H1 (cell line): Measurements from ENCODE around the gene ELMO2. TPM values are rescaled to one million over a fixed set of nuclear protein-coding genes. Genes with fewer than 3 reads are reported as not detected.

Experiments
- CTCF ChIA-PET: fragments of 300-600 bp; sonication (Branson Sonifier 250); formaldehyde crosslinking; loops from one replicate; lab custom pipeline; 2021; ENCODE audit not compliant: partially characterized antibody; lab: Charles Lee
- POLR2A ChIA-PET: fragments of 300-600 bp; sonication (Branson Sonifier 250); formaldehyde crosslinking; loops from one replicate; lab custom pipeline; 2021; ENCODE audit warnings: inconsistent platforms; ENCODE audit not compliant: partially characterized antibody; lab: Charles Lee
- DNase-seq, 2 experiments: peaks; one replicate each; pipeline versions ENCODE4 v3.0.0 to v3.0.0-alpha.2; 2010 to 2022; ENCODE audit warnings: low spot score in 2 of 2, low read depth in 1 of 2, mixed read lengths in 1 of 2
- FAIRE-seq: peaks from 2 replicates; lab custom pipeline; 2011; peaks lifted over from hg19 to GRCh38; lab: Jason Lieb, UNC
- H2AFZ ChIP-seq: 2 replicates; pipeline ENCODE4 v1.8.1; 2012; ENCODE audit warnings: low read length, inconsistent platforms
- H2AK5ac ChIP-seq: 2 replicates; pipeline ENCODE4 v1.6.1; 2013; ENCODE audit warnings: low read depth, low read length
- H2BK120ac ChIP-seq: replicated peaks from 2 replicates; pipeline ENCODE3; 2013; ENCODE audit warnings: low read depth, low read length, inconsistent platforms
- H2BK12ac ChIP-seq: 2 replicates; pipeline ENCODE4 v1.6.1; 2013; ENCODE audit warnings: low read depth, low read length
- H2BK15ac ChIP-seq: 2 replicates; pipeline ENCODE4 v1.6.1; 2013; ENCODE audit warnings: low read length
- H2BK20ac ChIP-seq: 2 replicates; pipeline ENCODE4 v1.6.1; 2013; ENCODE audit warnings: low read length
- H2BK5ac ChIP-seq: 2 replicates; pipeline ENCODE4 v1.6.1; 2013; ENCODE audit warnings: low read depth, low read length
- H3K14ac ChIP-seq: 2 replicates; pipeline ENCODE4 v1.6.1; 2013; ENCODE audit warnings: inconsistent platforms; ENCODE audit not compliant: insufficient read length
- H3K18ac ChIP-seq: 2 replicates; pipeline ENCODE4 v1.6.1; 2013; ENCODE audit warnings: low read length; ENCODE audit errors: extremely low read depth
- H3K23ac ChIP-seq: 2 replicates; pipeline ENCODE4 v1.6.1; 2013; ENCODE audit warnings: inconsistent platforms; ENCODE audit not compliant: insufficient read length
- H3K23me2 ChIP-seq: 2 replicates; pipeline ENCODE4 v1.6.1; 2013; ENCODE audit warnings: low read depth, low read length
- H3K27ac ChIP-seq: 2 replicates; pipeline ENCODE4 v1.6.1; 2011; ENCODE audit warnings: low read depth, low read length, inconsistent platforms
- H3K27me3 ChIP-seq, 4 experiments: replicated peaks in 1 of 4; 1 replicate in 1 of 4; 2 replicates in 3 of 4; pipeline versions ENCODE4 v1.6.1 to v1.8.1; 2011 to 2013; ENCODE audit warnings: low read length in 3 of 4, mild to moderate bottlenecking in 3 of 4, inconsistent platforms in 2 of 4, mixed read lengths in 2 of 4, moderate library complexity in 1 of 4; ENCODE audit not compliant: control insufficient read depth in 3 of 4, insufficient read depth in 3 of 4; ENCODE audit errors: extremely low read depth in 1 of 4
- H3K36me3 ChIP-seq, 4 experiments: 2 replicates each; pipeline versions ENCODE4 v1.6.1 to v1.8.1; 2011 to 2013; ENCODE audit warnings: mild to moderate bottlenecking in 4 of 4, low read length in 3 of 4, moderate library complexity in 2 of 4, control low read depth in 1 of 4, inconsistent platforms in 1 of 4; ENCODE audit not compliant: insufficient read depth in 4 of 4, control insufficient read depth in 2 of 4
- H3K4ac ChIP-seq: replicated peaks from 2 replicates; pipeline ENCODE3; 2013; ENCODE audit warnings: low read length, low read depth, mixed read lengths, inconsistent platforms; ENCODE audit not compliant: insufficient read length
- H3K4me1 ChIP-seq, 4 experiments: replicated peaks in 1 of 4; 1 replicate in 1 of 4; 2 replicates in 3 of 4; pipeline versions ENCODE4 v1.6.1 to v1.8.1; 2011 to 2013; ENCODE audit warnings: low read length in 3 of 4, inconsistent platforms in 2 of 4, mixed read lengths in 1 of 4; ENCODE audit not compliant: insufficient read depth in 4 of 4, control insufficient read depth in 3 of 4
- H3K4me2 ChIP-seq, 2 experiments: 2 replicates each; pipeline versions ENCODE4 v1.6.1 to v1.8.1; 2011 to 2013; ENCODE audit warnings: low read depth in 2 of 2, low read length in 2 of 2, control low read depth in 1 of 2, inconsistent platforms in 1 of 2, mild to moderate bottlenecking in 1 of 2; ENCODE audit not compliant: insufficient read depth in 1 of 2
- H3K4me3 ChIP-seq, 4 experiments: fragments of 200-600, 300-600 bp in 1 of 4; sonication (generic), shearing (Covaris generic), sonication (Bioruptor Twin) in 1 of 4; 2 replicates each; pipeline versions ENCODE4 v1.5.1 to v1.8.1; 2011 to 2016; ENCODE audit warnings: low read length in 4 of 4, low read depth in 3 of 4, control low read depth in 2 of 4, inconsistent platforms in 2 of 4, mild to moderate bottlenecking in 2 of 4, mixed read lengths in 1 of 4, moderate library complexity in 1 of 4; ENCODE audit not compliant: insufficient read depth in 2 of 4; ENCODE audit errors: extremely low read depth in 1 of 4
- H3K56ac ChIP-seq: replicated peaks from 2 replicates; pipeline ENCODE3; 2013; ENCODE audit warnings: low read depth, mild to moderate bottlenecking, mixed read lengths, low read length, inconsistent platforms; ENCODE audit not compliant: insufficient read length
- H3K79me1 ChIP-seq: 2 replicates; pipeline ENCODE4 v1.6.1; 2013; ENCODE audit warnings: low read depth, low read length, control low read depth
- H3K79me2 ChIP-seq, 2 experiments: 2 replicates each; pipeline versions ENCODE4 v1.6.1 to v1.8.1; 2012 to 2013; ENCODE audit warnings: low read length in 2 of 2, mild to moderate bottlenecking in 2 of 2, inconsistent platforms in 1 of 2; ENCODE audit not compliant: insufficient read depth in 2 of 2, control insufficient read depth in 1 of 2
- H3K9ac ChIP-seq, 4 experiments: replicated peaks in 1 of 4; 1 replicate in 1 of 4; 2 replicates in 3 of 4; pipeline versions ENCODE4 v1.6.1 to v1.8.1; 2011 to 2013; ENCODE audit warnings: low read depth in 3 of 4, low read length in 3 of 4, control low read depth in 2 of 4, mild to moderate bottlenecking in 2 of 4, moderate library complexity in 2 of 4, inconsistent platforms in 1 of 4; ENCODE audit errors: extremely low read depth in 1 of 4
- H3K9me3 ChIP-seq, 2 experiments: 2 replicates each; pipeline versions ENCODE4 v1.6.1 to v1.8.1; 2012 to 2013; ENCODE audit warnings: mild to moderate bottlenecking in 2 of 2, moderate library complexity in 2 of 2, control low read depth in 1 of 2, inconsistent platforms in 1 of 2, low read depth in 1 of 2, low read length in 1 of 2, mixed read lengths in 1 of 2; ENCODE audit not compliant: insufficient read depth in 2 of 2
- H4K20me1 ChIP-seq, 2 experiments: replicated peaks in 1 of 2; 2 replicates each; pipeline versions ENCODE3 to v1.8.1; 2011 to 2013; ENCODE audit warnings: inconsistent platforms in 2 of 2, low read length in 2 of 2, mild to moderate bottlenecking in 1 of 2; ENCODE audit not compliant: insufficient read depth in 2 of 2, control insufficient read depth in 1 of 2
- H4K5ac ChIP-seq: 2 replicates; pipeline ENCODE4 v1.6.1; 2013; ENCODE audit warnings: low read length, low read depth, mixed read lengths, inconsistent platforms; ENCODE audit not compliant: insufficient read length
- H4K8ac ChIP-seq: 2 replicates; pipeline ENCODE4 v1.8.0; 2013; ENCODE audit warnings: mild to moderate bottlenecking, moderate library complexity, low read length, inconsistent platforms; ENCODE audit not compliant: insufficient read depth; ENCODE audit errors: extremely low read depth
- H4K91ac ChIP-seq: replicated peaks from 2 replicates; pipeline ENCODE3; 2013; ENCODE audit warnings: low read length, mixed read lengths, inconsistent platforms; ENCODE audit not compliant: insufficient read length
- JUN ChIP-seq: IDR thresholded peaks from 2 replicates; pipeline ENCODE4 v1.6.1; 2011; ENCODE audit warnings: low read depth, mild to moderate bottlenecking, improper control_type of control experiment, low read length
- TBP ChIP-seq: IDR thresholded peaks from 2 replicates; pipeline ENCODE4 v1.6.1; 2011; ENCODE audit warnings: low read depth, low read length, improper control_type of control experiment
- WGBS, 2 experiments: shearing (Covaris generic) in 1 of 2; methylation state at CpG; one replicate each; pipeline versions ENCODE4 v1.1.6 to v1.1.7; 2013 to 2015; ENCODE audit warnings: low lambda C conversion rate in 2 of 2, mixed read lengths in 2 of 2, inconsistent platforms in 1 of 2, low coverage in 1 of 2, missing lambda C conversion rate in 1 of 2; ENCODE audit not compliant: insufficient replicate concordance in 2 of 2, insufficient coverage in 1 of 2, insufficient read length in 1 of 2; ENCODE audit errors: extremely low coverage in 1 of 2, missing lambda C conversion rate in 1 of 2; 5-methylcytosine and 5-hydroxymethylcytosine counted together
- polyA plus RNA-seq, 7 experiments: library from polyadenylated mRNA; depleted of rRNA in 3 of 7; stranded (reverse) in 5 of 7; unstranded in 2 of 7; fragments of >200 nt in 5 of 7; fragments of 200-250 nt in 2 of 7; gene quantifications; 1 replicate in 5 of 7; 2 replicates in 1 of 7; 4 replicates in 1 of 7; pipeline versions ENCODE4 v1.2.1 to v1.2.3, GENCODE V29; 2011 to 2013; ENCODE audit warnings: missing spikeins in 2 of 7, mixed read lengths in 2 of 7
- total RNA-seq: library from RNA; stranded (reverse); fragmentation: NEBNext Ultra II Directional; extraction: Animal tissue kit (Norgen Biotek cat#: 25700); gene quantifications from 2 replicates; pipeline ENCODE4 v1.2.1, GENCODE V29; 2021

Gene ELMO2
- total and polyA plus RNA-seq, 2 of the 8 experiments (the other 6 are each of a cell fraction or from before 2014, with no cell fraction given), result 34.3 to 39.7 TPM

- Histone ChIP-seq H2BK15ac (no peak overlapping the region), H4K5ac (no peak overlapping the region), H4K91ac (no peak overlapping the region), H2BK12ac (no peak overlapping the region), H3K36me3 (peaks cover 0 to 10% (median 3%) of the 10 kb centered on the region in 4 experiments; a peak in 7 of 8 replicates), H3K56ac (no peak overlapping the region), H3K79me2 (no peaks in the 10 kb centered on the region), H3K4me3 (no peak overlapping the region), H3K27me3 (peaks cover 0 to 2% (median 0%) of the 10 kb centered on the region in 4 experiments; a peak in 2 of 7 replicates), H3K23me2 (no peaks in the 10 kb centered on the region), H4K8ac (no peak overlapping the region; the same call in 1 of the 2 replicates), H3K14ac (no peak overlapping the region), H2AFZ (no peak overlapping the region), H2BK20ac (no peak overlapping the region), H3K4me1 (peaks cover 0 to 27% (median 17%) of the 10 kb centered on the region in 4 experiments; a peak in 6 of 7 replicates), H2BK120ac (no peak overlapping the region), H2BK5ac (peak overlapping the region; percentile 87), H3K23ac (no peak overlapping the region), H3K9me3 (no peaks in the 10 kb centered on the region), H3K79me1 (no peaks in the 10 kb centered on the region), H3K18ac (peak overlapping the region; percentile 48; the same call in 1 of the 2 replicates), H3K27ac (peak overlapping the region; percentile 68; the same call in 1 of the 2 replicates), H2AK5ac (no peak overlapping the region), H3K4ac (no peak overlapping the region), H3K4me2 (peak overlapping the region; percentile 15 to 17; a peak in 2 of 4 replicates), H3K9ac (no peak overlapping the region), H4K20me1 (peaks cover 1 to 7% of the 10 kb centered on the region in 2 experiments)
- FAIRE-seq, result no peak
- WGBS, 2 experiments, result 78% methylated on average over 8 of the region's 8 CpGs; no CpG with 5 or more reads in 1 of the 2 experiments
- TF ChIP-seq TBP (no peak), JUN (no peak)
- CTCF ChIA-PET, result interaction anchor here (3.7 to 10.9 kb wide), 5 partner anchors 18 to 222 kb away, joined by 27 to 214 read pairs (median 63); partner anchors contain the start of gene CDH22
- no peak for DNase-seq
- POLR2A ChIA-PET, result interaction anchor here (1.1 to 1.7 kb wide), 3 partner anchors 9 to 44 kb away, joined by 3 to 4 read pairs (median 3); no protein-coding TSS in a partner anchor
Observed at GRCh38 chr20:46350986-46351267, 55.5 kb downstream of the ELMO2 start.
